ENCODE measurements around the gene UBTD2. TPM values are rescaled to one million over a fixed set of nuclear protein-coding genes. Genes with fewer than 3 reads are reported as not detected.
A peak's percentile ranks its signal among the peaks of the same experiment; 100 is the strongest.

Gene UBTD2
- total and polyA plus RNA-seq, 12 donors, result 7.5 to 11.3 (median 8.9) TPM

- ATAC-seq (no peak), DNase-seq (no peak)
- H3K27me3 ChIP-seq, result no peaks in the 10 kb centered on the region
- WGBS, 2 donors, result 44 to 50% methylated on average over 30 of the region's 30 CpGs
- H3K36me3 ChIP-seq, result peaks cover 0 to 14% (median 0%) of the 10 kb centered on the region in 9 donors
- H3K27ac ChIP-seq, result peak overlapping the region in 5 of 10 donors; percentile 94 to 99 (median 96)
- no peaks in the 10 kb centered on the region for H3K9me3 ChIP-seq
- peak in 2 of 9 donors; percentile 1 to 19 for TF ChIP-seq CTCF (IDR thresholded peaks at IDR 0.05)
- peaks cover 0 to 36% (median 29%) of the 10 kb centered on the region in 9 donors for H3K4me1 ChIP-seq
- intact Hi-C loops (cut with DNase I), result loop anchor here (1.0 to 10.0 kb wide), 13 partner anchors 47 to 277 kb away; partner anchors contain the start of gene UBTD2 (in 4 of the 10)
- H3K4me3 ChIP-seq, result peak overlapping the region in 9 of 10 donors; percentile 76 to 100 (median 95)
These were observed 94.5 kb downstream of the UBTD2 start for GRCh38 chr5:172188893-172189692.

GRCh38 chr5:172188033-172188892 is 95.3 kb downstream of the UBTD2 start, which contains the start of gene STK10:
Gene STK10, minus strand, starts transcription at chr5:172188224. Its CDS starts 182 bp downstream, at chr5:172188042.
- peak; percentile 82 to 98 (median 91) for TF ChIP-seq CTCF (IDR thresholded peaks at IDR 0.05)
- 0 to 1% methylated on average over 72 to 102 of the region's 102 CpGs for WGBS, 2 donors
- Histone ChIP-seq H3K4me1 (peaks cover 0 to 44% (median 35%) of the 10 kb centered on the region in 9 donors), H3K4me3 (peak within 1 kb of the TSS; percentile 76 to 100 (median 96)), H3K9me3 (no peaks in the 10 kb centered on the region), H3K27me3 (no peaks in the 10 kb centered on the region), H3K27ac (peak within 1 kb of the TSS; percentile 66 to 99 (median 96)), H3K36me3 (peaks cover 0 to 20% (median 0%) of the 10 kb centered on the region in 9 donors)
- DNase-seq (peak; percentile 92 to 95), ATAC-seq (peak; percentile 93 to 98 (median 96))
- intact Hi-C loops (cut with DNase I), result loop anchor here (1.0 to 10.0 kb wide), 13 partner anchors 46 to 276 kb away; partner anchors contain the start of gene UBTD2 (in 4 of the 10)

- 0% methylated on average over 64 to 66 of the region's 66 CpGs for WGBS, 2 donors
- intact Hi-C loops (cut with DNase I), result loop anchor here (1.0 to 10.0 kb wide), 13 partner anchors 45 to 275 kb away; partner anchors contain the start of gene UBTD2 (in 4 of the 10)
- H3K4me3 ChIP-seq, result peak overlapping the region; percentile 76 to 100 (median 96)
These were observed 96.2 kb downstream of the UBTD2 start for GRCh38 chr5:172187118-172188032.

More at GRCh38 chr5:172187118-172188032, 96.2 kb downstream of the UBTD2 start:
- Histone ChIP-seq H3K27ac (peak overlapping the region; percentile 66 to 99 (median 96)), H3K4me1 (peaks cover 0 to 52% (median 38%) of the 10 kb centered on the region in 9 donors), H3K36me3 (peaks cover 0 to 25% (median 0%) of the 10 kb centered on the region in 9 donors), H3K27me3 (no peaks in the 10 kb centered on the region), H3K9me3 (no peaks in the 10 kb centered on the region)
- TF ChIP-seq CTCF (IDR thresholded peaks at IDR 0.05), result peak in 1 of 9 donors; percentile 1
- ATAC-seq (peak; percentile 11 to 63 (median 42)), DNase-seq (peak; percentile 65 to 70)
